DMS 273 (cell line): Measurements from ENCODE around the gene PDZD2.

Experiments used
- DNase-seq: peaks from one replicate; lab custom pipeline; 2025; ENCODE audit not compliant: unreplicated experiment; lab: John Stamatoyannopoulos, UW

Gene PDZD2

GRCh38 chr5:32156635-32157034 lies 517.7 kb downstream of the PDZD2 start:
- DNase-seq = no peak

- DNase-seq = no peak
Measured at GRCh38 chr5:32157078-32157477, 518.1 kb downstream of the PDZD2 start.

- DNase-seq = no peak
Measured at GRCh38 chr5:32158679-32158975, 519.7 kb downstream of the PDZD2 start.

GRCh38 chr5:32159328-32160072 lies 520.6 kb downstream of the PDZD2 start:
- no peak for DNase-seq

GRCh38 chr5:32160228-32160627 lies 521.3 kb downstream of the PDZD2 start:
- no peak for DNase-seq
